H1 (cell line): ENCODE results near the gene DSCAM. TPM values are rescaled to one million over a fixed set of nuclear protein-coding genes. Genes with fewer than 3 reads are reported as not detected.

Source experiments
- CTCF ChIA-PET: fragments of 300-600 bp; sonication (Branson Sonifier 250); formaldehyde crosslinking; loops from one replicate; lab custom pipeline; 2021; ENCODE audit not compliant: partially characterized antibody; lab: Charles Lee
- POLR2A ChIA-PET: fragments of 300-600 bp; sonication (Branson Sonifier 250); formaldehyde crosslinking; loops from one replicate; lab custom pipeline; 2021; ENCODE audit warnings: inconsistent platforms; ENCODE audit not compliant: partially characterized antibody; lab: Charles Lee
- DNase-seq, 2 experiments: peaks; one replicate each; pipeline versions ENCODE4 v3.0.0 to v3.0.0-alpha.2; 2010 to 2022; ENCODE audit warnings: low spot score in 2 of 2, low read depth in 1 of 2, mixed read lengths in 1 of 2
- FAIRE-seq: peaks from 2 replicates; lab custom pipeline; 2011; peaks lifted over from hg19 to GRCh38; lab: Jason Lieb, UNC
- H2AFZ ChIP-seq: 2 replicates; pipeline ENCODE4 v1.8.1; 2012; ENCODE audit warnings: low read length, inconsistent platforms
- H2AK5ac ChIP-seq: 2 replicates; pipeline ENCODE4 v1.6.1; 2013; ENCODE audit warnings: low read depth, low read length
- H2BK120ac ChIP-seq: replicated peaks from 2 replicates; pipeline ENCODE3; 2013; ENCODE audit warnings: low read depth, low read length, inconsistent platforms
- H2BK12ac ChIP-seq: 2 replicates; pipeline ENCODE4 v1.6.1; 2013; ENCODE audit warnings: low read depth, low read length
- H2BK15ac ChIP-seq: 2 replicates; pipeline ENCODE4 v1.6.1; 2013; ENCODE audit warnings: low read length
- H2BK20ac ChIP-seq: 2 replicates; pipeline ENCODE4 v1.6.1; 2013; ENCODE audit warnings: low read length
- H2BK5ac ChIP-seq: 2 replicates; pipeline ENCODE4 v1.6.1; 2013; ENCODE audit warnings: low read depth, low read length
- H3K14ac ChIP-seq: 2 replicates; pipeline ENCODE4 v1.6.1; 2013; ENCODE audit warnings: inconsistent platforms; ENCODE audit not compliant: insufficient read length
- H3K18ac ChIP-seq: 2 replicates; pipeline ENCODE4 v1.6.1; 2013; ENCODE audit warnings: low read length; ENCODE audit errors: extremely low read depth
- H3K23ac ChIP-seq: 2 replicates; pipeline ENCODE4 v1.6.1; 2013; ENCODE audit warnings: inconsistent platforms; ENCODE audit not compliant: insufficient read length
- H3K23me2 ChIP-seq: 2 replicates; pipeline ENCODE4 v1.6.1; 2013; ENCODE audit warnings: low read depth, low read length
- H3K27ac ChIP-seq: 2 replicates; pipeline ENCODE4 v1.6.1; 2011; ENCODE audit warnings: low read depth, low read length, inconsistent platforms
- H3K27me3 ChIP-seq, 4 experiments: replicated peaks in 1 of 4; 1 replicate in 1 of 4; 2 replicates in 3 of 4; pipeline versions ENCODE4 v1.6.1 to v1.8.1; 2011 to 2013; ENCODE audit warnings: low read length in 3 of 4, mild to moderate bottlenecking in 3 of 4, inconsistent platforms in 2 of 4, mixed read lengths in 2 of 4, moderate library complexity in 1 of 4; ENCODE audit not compliant: control insufficient read depth in 3 of 4, insufficient read depth in 3 of 4; ENCODE audit errors: extremely low read depth in 1 of 4
- H3K36me3 ChIP-seq, 4 experiments: 2 replicates each; pipeline versions ENCODE4 v1.6.1 to v1.8.1; 2011 to 2013; ENCODE audit warnings: mild to moderate bottlenecking in 4 of 4, low read length in 3 of 4, moderate library complexity in 2 of 4, control low read depth in 1 of 4, inconsistent platforms in 1 of 4; ENCODE audit not compliant: insufficient read depth in 4 of 4, control insufficient read depth in 2 of 4
- H3K4ac ChIP-seq: replicated peaks from 2 replicates; pipeline ENCODE3; 2013; ENCODE audit warnings: low read length, low read depth, mixed read lengths, inconsistent platforms; ENCODE audit not compliant: insufficient read length
- H3K4me1 ChIP-seq, 4 experiments: replicated peaks in 1 of 4; 1 replicate in 1 of 4; 2 replicates in 3 of 4; pipeline versions ENCODE4 v1.6.1 to v1.8.1; 2011 to 2013; ENCODE audit warnings: low read length in 3 of 4, inconsistent platforms in 2 of 4, mixed read lengths in 1 of 4; ENCODE audit not compliant: insufficient read depth in 4 of 4, control insufficient read depth in 3 of 4
- H3K4me2 ChIP-seq, 2 experiments: 2 replicates each; pipeline versions ENCODE4 v1.6.1 to v1.8.1; 2011 to 2013; ENCODE audit warnings: low read depth in 2 of 2, low read length in 2 of 2, control low read depth in 1 of 2, inconsistent platforms in 1 of 2, mild to moderate bottlenecking in 1 of 2; ENCODE audit not compliant: insufficient read depth in 1 of 2
- H3K4me3 ChIP-seq, 4 experiments: fragments of 200-600, 300-600 bp in 1 of 4; sonication (generic), shearing (Covaris generic), sonication (Bioruptor Twin) in 1 of 4; 2 replicates each; pipeline versions ENCODE4 v1.5.1 to v1.8.1; 2011 to 2016; ENCODE audit warnings: low read length in 4 of 4, low read depth in 3 of 4, control low read depth in 2 of 4, inconsistent platforms in 2 of 4, mild to moderate bottlenecking in 2 of 4, mixed read lengths in 1 of 4, moderate library complexity in 1 of 4; ENCODE audit not compliant: insufficient read depth in 2 of 4; ENCODE audit errors: extremely low read depth in 1 of 4
- H3K56ac ChIP-seq: replicated peaks from 2 replicates; pipeline ENCODE3; 2013; ENCODE audit warnings: low read depth, mild to moderate bottlenecking, mixed read lengths, low read length, inconsistent platforms; ENCODE audit not compliant: insufficient read length
- H3K79me1 ChIP-seq: 2 replicates; pipeline ENCODE4 v1.6.1; 2013; ENCODE audit warnings: low read depth, low read length, control low read depth
- H3K79me2 ChIP-seq, 2 experiments: 2 replicates each; pipeline versions ENCODE4 v1.6.1 to v1.8.1; 2012 to 2013; ENCODE audit warnings: low read length in 2 of 2, mild to moderate bottlenecking in 2 of 2, inconsistent platforms in 1 of 2; ENCODE audit not compliant: insufficient read depth in 2 of 2, control insufficient read depth in 1 of 2
- H3K9ac ChIP-seq, 4 experiments: replicated peaks in 1 of 4; 1 replicate in 1 of 4; 2 replicates in 3 of 4; pipeline versions ENCODE4 v1.6.1 to v1.8.1; 2011 to 2013; ENCODE audit warnings: low read depth in 3 of 4, low read length in 3 of 4, control low read depth in 2 of 4, mild to moderate bottlenecking in 2 of 4, moderate library complexity in 2 of 4, inconsistent platforms in 1 of 4; ENCODE audit errors: extremely low read depth in 1 of 4
- H3K9me3 ChIP-seq, 2 experiments: 2 replicates each; pipeline versions ENCODE4 v1.6.1 to v1.8.1; 2012 to 2013; ENCODE audit warnings: mild to moderate bottlenecking in 2 of 2, moderate library complexity in 2 of 2, control low read depth in 1 of 2, inconsistent platforms in 1 of 2, low read depth in 1 of 2, low read length in 1 of 2, mixed read lengths in 1 of 2; ENCODE audit not compliant: insufficient read depth in 2 of 2
- H4K20me1 ChIP-seq, 2 experiments: replicated peaks in 1 of 2; 2 replicates each; pipeline versions ENCODE3 to v1.8.1; 2011 to 2013; ENCODE audit warnings: inconsistent platforms in 2 of 2, low read length in 2 of 2, mild to moderate bottlenecking in 1 of 2; ENCODE audit not compliant: insufficient read depth in 2 of 2, control insufficient read depth in 1 of 2
- H4K5ac ChIP-seq: 2 replicates; pipeline ENCODE4 v1.6.1; 2013; ENCODE audit warnings: low read length, low read depth, mixed read lengths, inconsistent platforms; ENCODE audit not compliant: insufficient read length
- H4K8ac ChIP-seq: 2 replicates; pipeline ENCODE4 v1.8.0; 2013; ENCODE audit warnings: mild to moderate bottlenecking, moderate library complexity, low read length, inconsistent platforms; ENCODE audit not compliant: insufficient read depth; ENCODE audit errors: extremely low read depth
- H4K91ac ChIP-seq: replicated peaks from 2 replicates; pipeline ENCODE3; 2013; ENCODE audit warnings: low read length, mixed read lengths, inconsistent platforms; ENCODE audit not compliant: insufficient read length
- CEBPB ChIP-seq: IDR thresholded peaks from 2 replicates; pipeline ENCODE4 v1.6.1; 2012; ENCODE audit warnings: low read depth, low read length
- FOSL1 ChIP-seq: IDR thresholded peaks from 2 replicates; pipeline ENCODE4 v1.6.1; 2011; ENCODE audit warnings: mild to moderate bottlenecking, low read depth, low read length, moderate library complexity; ENCODE audit not compliant: insufficient read depth
- TAF7 ChIP-seq: optimal IDR thresholded peaks from 2 replicates; pipeline ENCODE3; 2011; ENCODE audit warnings: low read depth, mild to moderate bottlenecking, inconsistent platforms, low read length, moderate library complexity, borderline replicate concordance
- WGBS, 2 experiments: shearing (Covaris generic) in 1 of 2; methylation state at CpG; one replicate each; pipeline versions ENCODE4 v1.1.6 to v1.1.7; 2013 to 2015; ENCODE audit warnings: low lambda C conversion rate in 2 of 2, mixed read lengths in 2 of 2, inconsistent platforms in 1 of 2, low coverage in 1 of 2, missing lambda C conversion rate in 1 of 2; ENCODE audit not compliant: insufficient replicate concordance in 2 of 2, insufficient coverage in 1 of 2, insufficient read length in 1 of 2; ENCODE audit errors: extremely low coverage in 1 of 2, missing lambda C conversion rate in 1 of 2; 5-methylcytosine and 5-hydroxymethylcytosine counted together
- polyA plus RNA-seq, 7 experiments: library from polyadenylated mRNA; depleted of rRNA in 3 of 7; stranded (reverse) in 5 of 7; unstranded in 2 of 7; fragments of >200 nt in 5 of 7; fragments of 200-250 nt in 2 of 7; gene quantifications; 1 replicate in 5 of 7; 2 replicates in 1 of 7; 4 replicates in 1 of 7; pipeline versions ENCODE4 v1.2.1 to v1.2.3, GENCODE V29; 2011 to 2013; ENCODE audit warnings: missing spikeins in 2 of 7, mixed read lengths in 2 of 7
- total RNA-seq: library from RNA; stranded (reverse); fragmentation: NEBNext Ultra II Directional; extraction: Animal tissue kit (Norgen Biotek cat#: 25700); gene quantifications from 2 replicates; pipeline ENCODE4 v1.2.1, GENCODE V29; 2021

DSCAM gene
- total and polyA plus RNA-seq, 2 of the 8 experiments (the other 6 are each of a cell fraction or from before 2014, with no cell fraction given), result 0.02 to 0.15 TPM

DNA sequence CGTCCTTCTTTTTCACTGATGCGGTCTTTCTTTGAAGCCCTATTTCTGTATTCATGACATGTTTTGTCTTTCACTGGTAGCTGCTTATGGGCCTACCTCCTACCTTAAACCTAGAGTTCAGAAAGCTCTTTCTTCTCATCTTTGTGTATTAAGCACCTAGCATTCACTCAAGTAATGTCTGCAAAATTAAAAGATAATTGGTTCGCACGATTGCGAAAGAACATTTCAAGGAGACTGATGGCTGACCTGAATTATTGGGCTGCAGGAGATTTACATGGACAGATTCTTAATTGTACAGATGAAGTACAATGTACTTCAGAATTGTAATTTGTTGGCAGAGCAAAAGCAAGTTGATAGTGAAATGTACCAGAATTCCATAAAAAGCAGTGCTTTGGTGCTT, 773.3 kb downstream of the DSCAM start:
- no peak overlapping the region for H2BK15ac ChIP-seq
- H2BK12ac ChIP-seq, result no peak overlapping the region
- TF ChIP-seq TAF7 (no peak), CEBPB (peak; percentile 35; the same call in 1 of the 2 replicates), FOSL1 (no peak)
- H4K5ac ChIP-seq, result no peak overlapping the region
- H4K91ac ChIP-seq, result no peak overlapping the region
- H2BK120ac ChIP-seq, result no peak overlapping the region
- H3K27ac ChIP-seq, result no peak overlapping the region
- no peak overlapping the region for H2BK20ac ChIP-seq
- no peak overlapping the region for H3K14ac ChIP-seq
- no peaks in the 10 kb centered on the region for H4K20me1 ChIP-seq
- no peaks in the 10 kb centered on the region for H3K36me3 ChIP-seq
- no peak overlapping the region for H3K9ac ChIP-seq
- no peak for FAIRE-seq
- H3K9me3 ChIP-seq, result no peaks in the 10 kb centered on the region
- no peak overlapping the region for H2AK5ac ChIP-seq
- H3K4me1 ChIP-seq, result no peaks in the 10 kb centered on the region
- H3K79me2 ChIP-seq, result no peaks in the 10 kb centered on the region
- no peak overlapping the region for H2BK5ac ChIP-seq
- no peak overlapping the region for H3K4ac ChIP-seq
- peaks cover 1% of the 10 kb centered on the region for H3K23me2 ChIP-seq
- no peak overlapping the region for H3K4me2 ChIP-seq
- no peak overlapping the region for H3K23ac ChIP-seq
- no peak for DNase-seq
- H3K4me3 ChIP-seq, result no peak overlapping the region
- WGBS, 2 experiments, result 94% methylated on average over 5 of the region's 5 CpGs; no CpG with 5 or more reads in 1 of the 2 experiments
- H3K27me3 ChIP-seq, result no peaks in the 10 kb centered on the region
- ChIA-PET POLR2A (no interaction called here), CTCF (no interaction called here)
- H2AFZ ChIP-seq, result no peak overlapping the region
- no peak overlapping the region for H3K18ac ChIP-seq
- no peaks in the 10 kb centered on the region for H3K79me1 ChIP-seq
- no peak overlapping the region for H3K56ac ChIP-seq
- H4K8ac ChIP-seq, result no peak overlapping the region
